ENCODE measurements around the gene C8G.

C8G gene

GRCh38 chr9:136921307-136921706, 23.7 kb upstream of the C8G start:
- no peak for DNase-seq

GRCh38 chr9:136921718-136922117, 23.3 kb upstream of the C8G start:
- DNase-seq: no peak

- DNase-seq: no peak
These were observed 22.5 kb upstream of the C8G start for GRCh38 chr9:136922540-136922939.

GRCh38 chr9:136923881-136924280, 21.2 kb upstream of the C8G start:
- DNase-seq: no peak

GRCh38 chr9:136925414-136926153, 19.5 kb upstream of the C8G start:
- DNase-seq: no peak

GRCh38 chr9:136926154-136926704, 18.8 kb upstream of the C8G start:
- DNase-seq: no peak

- no peak for DNase-seq
These were observed 18.3 kb upstream of the C8G start for GRCh38 chr9:136926749-136927148.

- no peak for DNase-seq
These were observed 17.4 kb upstream of the C8G start for GRCh38 chr9:136927343-136928271.

- no peak for DNase-seq
These were observed 16.5 kb upstream of the C8G start for GRCh38 chr9:136928591-136928990.

- no peak for DNase-seq
These were observed 15.0 kb upstream of the C8G start for GRCh38 chr9:136930014-136930413.

GRCh38 chr9:136931611-136932130, 13.4 kb upstream of the C8G start:
- no peak for DNase-seq

- no peak for DNase-seq
These were observed 10.8 kb upstream of the C8G start for GRCh38 chr9:136934277-136934676.

- no peak for DNase-seq
These were observed 9.4 kb upstream of the C8G start for GRCh38 chr9:136935651-136936050.

- no peak for DNase-seq
These were observed 8.3 kb upstream of the C8G start for GRCh38 chr9:136936645-136937170.

- no peak for DNase-seq
These were observed 7.6 kb upstream of the C8G start for GRCh38 chr9:136937186-136938001.

GRCh38 chr9:136939431-136939995, 5.5 kb upstream of the C8G start:
- DNase-seq: no peak

- DNase-seq: no peak
These were observed 5.0 kb upstream of the C8G start for GRCh38 chr9:136939996-136940525.

GRCh38 chr9:136940526-136941230, 4.4 kb upstream of the C8G start:
- DNase-seq: no peak

- DNase-seq: no peak
These were observed 3.6 kb upstream of the C8G start for GRCh38 chr9:136941231-136942111.

All from stimulated activated CD4-positive, alpha-beta T cell treated with anti-CD3 and anti-CD28 coated beads, Interleukin-4, amount 100 ng/mL, for 4 hours (primary cell).